Activated CD8-positive, alpha-beta T cell treated with anti-CD3 and anti-CD28 coated beads for 36 hours (primary cell): ENCODE data around the gene RPS19. TPM values are rescaled to one million over a fixed set of nuclear protein-coding genes. Genes with fewer than 3 reads are reported as not detected.

Experiments
- ATAC-seq: fragments of 200-7000 bp; cut with Tn5 transposase; one replicate; pipeline ENCODE4 v1.10.0; 2021; ENCODE audit warnings: mild to moderate bottlenecking, moderate library complexity
- CTCF ChIA-PET: fragments of 350-600 bp; sonication (Branson Sonifier 250); formaldehyde crosslinking; loops from one replicate; lab custom pipeline; 2021; ENCODE audit warnings: antibody characterized with exemption; lab: Charles Lee
- POLR2A ChIA-PET: fragments of 350-600 bp; sonication (Branson Sonifier 250); formaldehyde crosslinking; loops from one replicate; lab custom pipeline; 2021; ENCODE audit warnings: antibody characterized with exemption; lab: Charles Lee
- DNase-seq: peaks from one replicate; pipeline ENCODE4 v3.0.0-alpha.2; 2020
- H3K27ac Mint-ChIP-seq: one replicate; pipeline ENCODE4 v1.8.0; 2021; ENCODE audit warnings: mild to moderate bottlenecking, mixed read lengths
- H3K27me3 Mint-ChIP-seq: one replicate; pipeline ENCODE4 v1.8.0; 2021; ENCODE audit warnings: mixed read lengths
- H3K36me3 Mint-ChIP-seq: one replicate; pipeline ENCODE4 v1.8.0; 2021; ENCODE audit warnings: low read depth, mixed read lengths
- H3K4me1 Mint-ChIP-seq: one replicate; pipeline ENCODE4 v1.8.0; 2021; ENCODE audit warnings: low read depth, mixed read lengths
- H3K4me3 Mint-ChIP-seq: one replicate; pipeline ENCODE4 v1.8.0; 2021; ENCODE audit warnings: mild to moderate bottlenecking, moderate library complexity, mixed read lengths
- H3K9me3 Mint-ChIP-seq: one replicate; pipeline ENCODE4 v1.8.0; 2021; ENCODE audit warnings: mixed read lengths
- intact Hi-C: fragments of 100-400 bp; cut with micrococcal nuclease; formaldehyde crosslinking; loops from one replicate; pipeline ENCODE4 v1.10.0; 2022
- total RNA-seq, 2 experiments: library from RNA; stranded (reverse); gene quantifications; one replicate each; pipeline ENCODE4 v1.2.3, GENCODE V29; 2021
- TF ChIP-seq, protein P1 (sequence below): fragments of 200-600 bp; IDR thresholded peaks from one replicate; pipeline ENCODE4 v1.8.0; 2022; ENCODE audit warnings: antibody characterized with exemption, mild to moderate bottlenecking

RPS19 gene
- total RNA-seq, 2 experiments from 2014 or later, result 3,454 to 3,479 TPM

- Mint-ChIP-seq H3K4me3 (no peak overlapping the region), H3K27ac (no peak overlapping the region), H3K4me1 (peaks cover 22% of the 10 kb centered on the region), H3K27me3 (peaks cover 16% of the 10 kb centered on the region), H3K36me3 (no peaks in the 10 kb centered on the region), H3K9me3 (no peaks in the 10 kb centered on the region)
- intact Hi-C loops, result no loop called here
- DNase-seq (no peak), ATAC-seq (no peak)
- TF ChIP-seq, protein P1, sequence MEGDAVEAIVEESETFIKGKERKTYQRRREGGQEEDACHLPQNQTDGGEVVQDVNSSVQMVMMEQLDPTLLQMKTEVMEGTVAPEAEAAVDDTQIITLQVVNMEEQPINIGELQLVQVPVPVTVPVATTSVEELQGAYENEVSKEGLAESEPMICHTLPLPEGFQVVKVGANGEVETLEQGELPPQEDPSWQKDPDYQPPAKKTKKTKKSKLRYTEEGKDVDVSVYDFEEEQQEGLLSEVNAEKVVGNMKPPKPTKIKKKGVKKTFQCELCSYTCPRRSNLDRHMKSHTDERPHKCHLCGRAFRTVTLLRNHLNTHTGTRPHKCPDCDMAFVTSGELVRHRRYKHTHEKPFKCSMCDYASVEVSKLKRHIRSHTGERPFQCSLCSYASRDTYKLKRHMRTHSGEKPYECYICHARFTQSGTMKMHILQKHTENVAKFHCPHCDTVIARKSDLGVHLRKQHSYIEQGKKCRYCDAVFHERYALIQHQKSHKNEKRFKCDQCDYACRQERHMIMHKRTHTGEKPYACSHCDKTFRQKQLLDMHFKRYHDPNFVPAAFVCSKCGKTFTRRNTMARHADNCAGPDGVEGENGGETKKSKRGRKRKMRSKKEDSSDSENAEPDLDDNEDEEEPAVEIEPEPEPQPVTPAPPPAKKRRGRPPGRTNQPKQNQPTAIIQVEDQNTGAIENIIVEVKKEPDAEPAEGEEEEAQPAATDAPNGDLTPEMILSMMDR, result no peak
- POLR2A ChIA-PET, result no interaction called here
- CTCF ChIA-PET, result no interaction called here
Observed at GRCh38 chr19:41918095-41918494, 58.0 kb downstream of the RPS19 start.

- H3K9me3 Mint-ChIP-seq, result no peaks in the 10 kb centered on the region
- ChIA-PET POLR2A (interaction anchor here (1.0 to 1.6 kb wide), 3 partner anchors 9 to 21 kb away, joined by 3 to 6 read pairs (median 3); no protein-coding TSS in a partner anchor), CTCF (no interaction called here)
- H3K4me1 Mint-ChIP-seq, result peaks cover 22% of the 10 kb centered on the region
- ATAC-seq (no peak), DNase-seq (no peak)
- TF ChIP-seq, protein P1, result no peak
- H3K27ac Mint-ChIP-seq, result no peak overlapping the region
- no peaks in the 10 kb centered on the region for H3K36me3 Mint-ChIP-seq
- no peak overlapping the region for H3K4me3 Mint-ChIP-seq
- intact Hi-C loops, result no loop called here
- peaks cover 12% of the 10 kb centered on the region for H3K27me3 Mint-ChIP-seq
Observed at GRCh38 chr19:41918653-41919244, 58.7 kb downstream of the RPS19 start.

GRCh38 chr19:41919948-41920712 lies 60.1 kb downstream of the RPS19 start:
- TF ChIP-seq, protein P1, result no peak
- POLR2A ChIA-PET, result interaction anchor here (1.6 kb wide), 1 partner anchor 11 kb away, joined by 6 read pairs; no protein-coding TSS in a partner anchor
- no peak overlapping the region for H3K4me3 Mint-ChIP-seq
- H3K27ac Mint-ChIP-seq, result no peak overlapping the region
- peaks cover 7% of the 10 kb centered on the region for H3K27me3 Mint-ChIP-seq
- intact Hi-C loops, result no loop called here
- peak; percentile 6 for ATAC-seq
- no peaks in the 10 kb centered on the region for H3K9me3 Mint-ChIP-seq
- peaks cover 21% of the 10 kb centered on the region for H3K4me1 Mint-ChIP-seq
- no peak for DNase-seq
- CTCF ChIA-PET, result interaction anchor here (1.0 kb wide), 1 partner anchor 31 kb away, joined by 4 read pairs; no protein-coding TSS in a partner anchor
- no peaks in the 10 kb centered on the region for H3K36me3 Mint-ChIP-seq

- POLR2A ChIA-PET, result interaction anchor here (0.7 to 2.0 kb wide), 5 partner anchors 10 to 50 kb away, joined by 3 to 12 read pairs (median 3); partner anchors contain the start of gene CD79A
- Mint-ChIP-seq H3K9me3 (no peaks in the 10 kb centered on the region), H3K27me3 (peaks cover 7% of the 10 kb centered on the region), H3K4me3 (no peak overlapping the region), H3K4me1 (peaks cover 21% of the 10 kb centered on the region), H3K27ac (no peak overlapping the region), H3K36me3 (no peaks in the 10 kb centered on the region)
- CTCF ChIA-PET, result interaction anchor here (1.4 to 1.5 kb wide), 2 partner anchors 17 to 48 kb away, joined by 3 to 6 read pairs; no protein-coding TSS in a partner anchor
- DNase-seq (no peak), ATAC-seq (no peak)
- intact Hi-C loops, result no loop called here
- TF ChIP-seq, protein P1, result no peak
Observed at GRCh38 chr19:41920882-41921576, 61.0 kb downstream of the RPS19 start.
